Effector memory CD8-positive, alpha-beta T cell (primary cell): Measurements from ENCODE around the gene VEGFC.

Experiments used
- ATAC-seq: fragments of 150-1000 bp; cut with Tn5 transposase; replicated peaks from 2 replicates; pipeline ENCODE4 v1.10.0; 2021; ENCODE audit warnings: mild to moderate bottlenecking, moderate library complexity
- DNase-seq, 3 experiments: peaks; one replicate each; pipeline ENCODE4 v3.0.0; 2021
- H3K27ac Mint-ChIP-seq, 2 donors: one replicate each; pipeline ENCODE4 v1.8.0; 2022; ENCODE audit warnings: mild to moderate bottlenecking in 2 of 2, mixed read lengths in 2 of 2, moderate library complexity in 2 of 2
- H3K27me3 Mint-ChIP-seq, 2 donors: one replicate each; pipeline ENCODE4 v1.8.0; 2022; ENCODE audit warnings: mixed read lengths in 2 of 2
- H3K36me3 Mint-ChIP-seq: one replicate; pipeline ENCODE4 v1.8.0; 2022; ENCODE audit warnings: mild to moderate bottlenecking, moderate library complexity, mixed read lengths; ENCODE audit not compliant: insufficient read depth
- H3K4me1 Mint-ChIP-seq, 2 donors: one replicate each; pipeline ENCODE4 v1.8.0; 2022; ENCODE audit warnings: low read depth in 2 of 2, mixed read lengths in 2 of 2
- H3K4me3 Mint-ChIP-seq, 2 donors: one replicate each; pipeline ENCODE4 v1.8.0; 2022; ENCODE audit warnings: mild to moderate bottlenecking in 2 of 2, mixed read lengths in 2 of 2, moderate library complexity in 2 of 2
- H3K9me3 Mint-ChIP-seq, 2 donors: one replicate each; pipeline ENCODE4 v1.8.0; 2022; ENCODE audit warnings: mixed read lengths in 2 of 2

Gene VEGFC

GRCh38 chr4:176636292-176636691, 156.4 kb downstream of the VEGFC start:
- Mint-ChIP-seq H3K4me1 (no peaks in the 10 kb centered on the region), H3K36me3 (no peaks in the 10 kb centered on the region), H3K27me3 (no peaks in the 10 kb centered on the region), H3K27ac (no peak overlapping the region), H3K9me3 (peaks cover 8 to 11% of the 10 kb centered on the region in 2 donors), H3K4me3 (no peak overlapping the region)
- ATAC-seq (no peak), DNase-seq (no peak)

GRCh38 chr4:176635372-176636261, 157.1 kb downstream of the VEGFC start:
- Mint-ChIP-seq H3K4me3 (no peak overlapping the region), H3K27ac (no peak overlapping the region), H3K36me3 (no peaks in the 10 kb centered on the region), H3K4me1 (no peaks in the 10 kb centered on the region), H3K9me3 (peaks cover 8 to 11% of the 10 kb centered on the region in 2 donors), H3K27me3 (no peaks in the 10 kb centered on the region)
- ATAC-seq (no peak), DNase-seq (no peak)
